Neural cell (in vitro differentiated cells): ENCODE data around the gene TSGA10IP. TPM values are rescaled to one million over a fixed set of nuclear protein-coding genes. Genes with fewer than 3 reads are reported as not detected.

Experiments used
- H2AFZ ChIP-seq: fragments of 200-600, 300-800 bp; sonication (generic), shearing (Covaris generic); 2 replicates; pipeline ENCODE4 v1.6.0; 2014; ENCODE audit warnings: low read depth, mild to moderate bottlenecking, antibody characterized with exemption, low read length, moderate library complexity
- H3F3A ChIP-seq: fragments of 200-600 bp; shearing (Covaris generic); 2 replicates; pipeline ENCODE4 v1.6.1; 2016; ENCODE audit warnings: mild to moderate bottlenecking, moderate library complexity, mixed read lengths, antibody characterized with exemption, low read length; ENCODE audit not compliant: insufficient read depth, poor library complexity, severe bottlenecking
- H3K27ac ChIP-seq: fragments of 200-600, 300-800 bp; sonication (generic), shearing (Covaris generic); 2 replicates; pipeline ENCODE4 v1.5.1; 2014; ENCODE audit warnings: mild to moderate bottlenecking, low read length, moderate library complexity
- H3K27me3 ChIP-seq: fragments of 300-800, 200-600 bp; sonication (generic), shearing (Covaris generic); 2 replicates; pipeline ENCODE4 v1.6.0; 2014; ENCODE audit warnings: mild to moderate bottlenecking, low read depth, low read length, moderate library complexity; ENCODE audit not compliant: insufficient read depth
- H3K36me3 ChIP-seq: fragments of 300-800, 200-600 bp; sonication (generic), shearing (Covaris generic); 2 replicates; pipeline ENCODE4 v1.5.1; 2014; ENCODE audit warnings: mild to moderate bottlenecking, antibody characterized with exemption, low read length, moderate library complexity; ENCODE audit not compliant: insufficient read depth
- H3K4me2 ChIP-seq: fragments of 300-800, 200-600 bp; sonication (generic), shearing (Covaris generic); 2 replicates; pipeline ENCODE4 v1.6.0; 2014; ENCODE audit warnings: mild to moderate bottlenecking, low read length
- H3K4me3 ChIP-seq: fragments of 300-800, 200-600 bp; sonication (generic), shearing (Covaris generic); 2 replicates; pipeline ENCODE4 v1.5.1; 2014; ENCODE audit warnings: mild to moderate bottlenecking, low read length, moderate library complexity
- H3K79me2 ChIP-seq: fragments of 200-600 bp; shearing (Covaris generic); replicated peaks from 2 replicates; pipeline ENCODE4 v1.6.0; 2014; ENCODE audit warnings: mild to moderate bottlenecking, low read length, moderate library complexity; ENCODE audit not compliant: insufficient read depth
- H3K9ac ChIP-seq: fragments of 300-800, 200-600 bp; sonication (generic), shearing (Covaris generic); 2 replicates; pipeline ENCODE4 v1.6.1; 2016; ENCODE audit warnings: mild to moderate bottlenecking, low read length, mixed read lengths
- H3K9me2 ChIP-seq: fragments of 200-600 bp; shearing (Covaris generic); 2 replicates; pipeline ENCODE4 v1.6.1; 2016; ENCODE audit warnings: mild to moderate bottlenecking, low read length, mixed read lengths; ENCODE audit not compliant: insufficient read depth
- H3K9me3 ChIP-seq: fragments of 200-600, 300-800 bp; sonication (generic), shearing (Covaris generic); 2 replicates; pipeline ENCODE4 v1.6.1; 2016; ENCODE audit warnings: mild to moderate bottlenecking, mixed run types, low read length, moderate library complexity, mixed read lengths
- H4K20me1 ChIP-seq: fragments of 200-600 bp; shearing (Covaris generic); 2 replicates; pipeline ENCODE4 v1.6.1; 2016; ENCODE audit warnings: mild to moderate bottlenecking, mixed run types; ENCODE audit not compliant: insufficient read depth
- CTCF ChIP-seq: fragments of 450-650 bp; IDR thresholded peaks from 2 replicates; pipeline ENCODE4 v1.5.1; 2014; ENCODE audit warnings: antibody characterized with exemption, mild to moderate bottlenecking, moderate library complexity; ENCODE audit not compliant: poor library complexity, severe bottlenecking
- EP300 ChIP-seq: fragments of 450-650 bp; conservative IDR thresholded peaks from 2 replicates; pipeline ENCODE4 v1.6.1; 2014; ENCODE audit warnings: antibody characterized with exemption, mild to moderate bottlenecking, moderate library complexity; ENCODE audit not compliant: poor library complexity, severe bottlenecking
- EZH2 ChIP-seq: fragments of 200-600, 300-800 bp; shearing (Covaris generic), sonication (generic); IDR thresholded peaks from 2 replicates; pipeline ENCODE4 v1.6.1; 2014; ENCODE audit warnings: antibody characterized with exemption, low read length, borderline replicate concordance, mild to moderate bottlenecking; ENCODE audit not compliant: insufficient read depth, poor library complexity, severe bottlenecking
- MXI1 ChIP-seq: fragments of 450-650 bp; conservative IDR thresholded peaks from 2 replicates; pipeline ENCODE4 v1.6.1; 2014; ENCODE audit warnings: antibody characterized with exemption, mild to moderate bottlenecking; ENCODE audit not compliant: poor library complexity, severe bottlenecking
- POLR2AphosphoS5 ChIP-seq: IDR thresholded peaks from 2 replicates; pipeline ENCODE4 v1.6.1; 2012
- RAD21 ChIP-seq: fragments of 450-650 bp; conservative IDR thresholded peaks from 2 replicates; pipeline ENCODE4 v1.6.1; 2014; ENCODE audit warnings: antibody characterized with exemption, mild to moderate bottlenecking, moderate library complexity
- REST ChIP-seq: IDR thresholded peaks from 2 replicates; pipeline ENCODE4 v1.6.1; 2012; ENCODE audit warnings: borderline replicate concordance
- SMC3 ChIP-seq: fragments of 450-650 bp; conservative IDR thresholded peaks from 2 replicates; pipeline ENCODE4 v1.6.1; 2014; ENCODE audit warnings: antibody characterized with exemption, mild to moderate bottlenecking, moderate library complexity; ENCODE audit not compliant: poor library complexity
- TAF1 ChIP-seq: IDR thresholded peaks from 2 replicates; pipeline ENCODE4 v1.6.1; 2012; ENCODE audit warnings: low read depth
- polyA plus RNA-seq: library from polyadenylated mRNA; depleted of rRNA; stranded (reverse); fragments of >200 nt; gene quantifications from 2 replicates; pipeline ENCODE4 v1.2.3, GENCODE V29; 2014

TSGA10IP gene
- polyA plus RNA-seq, 1 donor from 2014 or later = 0.53 TPM

- peak overlapping the region; percentile 95 for H3K9ac ChIP-seq
- H3K9me3 ChIP-seq = no peaks in the 10 kb centered on the region
- H3K27me3 ChIP-seq = no peaks in the 10 kb centered on the region
- H4K20me1 ChIP-seq = no peaks in the 10 kb centered on the region
- H3K79me2 ChIP-seq = peaks cover 19% of the 10 kb centered on the region
- H3K4me2 ChIP-seq = peak overlapping the region; percentile 68
- no peaks in the 10 kb centered on the region for H3K9me2 ChIP-seq
- TF ChIP-seq TAF1 (no peak), MXI1 (no peak), EZH2 (no peak), SMC3 (no peak), REST (no peak), POLR2AphosphoS5 (no peak), CTCF (no peak), EP300 (no peak), RAD21 (no peak)
- no peaks in the 10 kb centered on the region for H3K36me3 ChIP-seq
- peak overlapping the region; percentile 98 for H2AFZ ChIP-seq
- H3F3A ChIP-seq = no peaks in the 10 kb centered on the region
- H3K4me3 ChIP-seq = peak overlapping the region; percentile 97
- peak overlapping the region; percentile 94 for H3K27ac ChIP-seq
These were observed 15.6 kb downstream of the TSGA10IP start for GRCh38 chr11:65960824-65961266.

- Histone ChIP-seq H3K4me2 (peak within 1 kb of the TSS; percentile 68), H4K20me1 (no peaks in the 10 kb centered on the region), H3K9ac (peak within 1 kb of the TSS; percentile 95), H3F3A (no peaks in the 10 kb centered on the region), H3K27me3 (no peaks in the 10 kb centered on the region), H3K9me2 (no peaks in the 10 kb centered on the region), H3K9me3 (no peaks in the 10 kb centered on the region), H2AFZ (peak within 1 kb of the TSS; percentile 98), H3K79me2 (peaks cover 19% of the 10 kb centered on the region), H3K4me3 (peak within 1 kb of the TSS; percentile 97), H3K36me3 (no peaks in the 10 kb centered on the region), H3K27ac (peak within 1 kb of the TSS; percentile 94)
- TF ChIP-seq EZH2 = no peak
- TF ChIP-seq EP300 = peak; percentile 57
- no peak for TF ChIP-seq RAD21
- peak; percentile 93 for TF ChIP-seq POLR2AphosphoS5
- TF ChIP-seq SMC3 = peak; percentile 59
- TF ChIP-seq REST = peak; percentile 86
- peak; percentile 23 for TF ChIP-seq CTCF
- peak; percentile 92 for TF ChIP-seq TAF1
- TF ChIP-seq MXI1 = peak; percentile 92
These were observed 16.2 kb downstream of the TSGA10IP start, which contains the start of gene SART1 for GRCh38 chr11:65961267-65962140. Gene SART1 (plus strand): TSS chr11:65961734. CDS start chr11:65961781, 47 bp downstream.
